PC-3 (cell line): ENCODE results near the gene ZKSCAN2. TPM values are rescaled to one million over a fixed set of nuclear protein-coding genes. Genes with fewer than 3 reads are reported as not detected.

Experiments used
- ATAC-seq: fragments of 200-7000 bp; cut with Tn5 transposase; 2 replicates; pipeline ENCODE4 v1.9.1; 2020; ENCODE audit warnings: mild to moderate bottlenecking, moderate library complexity
- BruUV-seq: library from RNA; stranded (reverse); fragments of 400-500 nt; replicated peaks from 2 replicates; lab custom pipeline; 2021; lab: Mats Ljungman, UMichigan
- CTCF ChIA-PET: fragments of 300-600 bp; sonication (Branson Sonifier 250); formaldehyde crosslinking; loops from one replicate; lab custom pipeline; 2022; ENCODE audit warnings: antibody characterized with exemption; lab: Charles Lee
- POLR2A ChIA-PET: fragments of 300-600 bp; sonication (Branson Sonifier 250); formaldehyde crosslinking; loops from one replicate; lab custom pipeline; 2022; ENCODE audit warnings: antibody characterized with exemption; ENCODE audit not compliant: unreplicated experiment; lab: Charles Lee
- DNase-seq: peaks from one replicate; pipeline ENCODE4 v3.0.0-alpha.2; 2015
- H2AFZ ChIP-seq: fragments of 300-600 bp; sonication (generic); 2 replicates; pipeline ENCODE4 v1.6.0; 2016; ENCODE audit warnings: antibody characterized with exemption, low read length
- H3F3A ChIP-seq: fragments of 300-600 bp; sonication (generic); one replicate; pipeline ENCODE4 v1.6.0; 2017; ENCODE audit warnings: antibody characterized with exemption, low read length, control low read depth, mild to moderate bottlenecking; ENCODE audit not compliant: unreplicated experiment
- H3K27ac ChIP-seq: fragments of 300-600 bp; sonication (generic); 2 replicates; pipeline ENCODE4 v1.5.1; 2016; ENCODE audit warnings: mild to moderate bottlenecking, low read length
- H3K27me3 ChIP-seq: fragments of 300-600 bp; sonication (generic); 2 replicates; pipeline ENCODE4 v1.6.1; 2016; ENCODE audit warnings: low read length, mixed read lengths
- H3K36me3 ChIP-seq: fragments of 300-600 bp; sonication (generic); 2 replicates; pipeline ENCODE4 v1.6.1; 2016; ENCODE audit warnings: low read depth, mixed run types, low read length, mixed read lengths
- H3K4me1 ChIP-seq: fragments of 300-600 bp; sonication (generic); 2 replicates; pipeline ENCODE4 v1.5.1; 2016; ENCODE audit warnings: low read length; ENCODE audit not compliant: insufficient read depth
- H3K4me2 ChIP-seq: fragments of 300-600 bp; sonication (generic); 2 replicates; pipeline ENCODE4 v1.6.0; 2016; ENCODE audit warnings: low read length
- H3K4me3 ChIP-seq: fragments of 300-600 bp; sonication (generic); 2 replicates; pipeline ENCODE4 v1.5.1; 2016; ENCODE audit warnings: mild to moderate bottlenecking, low read length, mixed read lengths
- H3K79me2 ChIP-seq: fragments of 300-600 bp; sonication (generic); 2 replicates; pipeline ENCODE4 v1.6.1; 2017; ENCODE audit warnings: low read length, mixed read lengths
- H3K9ac ChIP-seq: fragments of 300-600 bp; sonication (generic); 2 replicates; pipeline ENCODE4 v1.6.0; 2016; ENCODE audit warnings: mild to moderate bottlenecking, low read length
- H3K9me2 ChIP-seq: fragments of 300-600 bp; sonication (generic); replicated peaks from 2 replicates; pipeline ENCODE4 v1.6.1; 2016; ENCODE audit warnings: mixed run types, low read length, mixed read lengths
- H3K9me3 ChIP-seq: fragments of 300-600 bp; sonication (generic); 2 replicates; pipeline ENCODE4 v1.6.1; 2016; ENCODE audit warnings: low read length, mixed read lengths
- H4K20me1 ChIP-seq: fragments of 300-600 bp; sonication (generic); 2 replicates; pipeline ENCODE4 v1.6.1; 2016; ENCODE audit warnings: low read length, mixed read lengths
- CTCF ChIP-seq: fragments of 300-600 bp; sonication (generic); conservative IDR thresholded peaks from 2 replicates; pipeline ENCODE4 v1.5.1; 2017; ENCODE audit warnings: antibody characterized with exemption, low read depth, mild to moderate bottlenecking, low read length
- EZH2 ChIP-seq: fragments of 300-600 bp; sonication (generic); IDR thresholded peaks from one replicate; pipeline ENCODE4 v1.6.1; 2017; ENCODE audit warnings: antibody characterized with exemption, mild to moderate bottlenecking, low read length; ENCODE audit not compliant: unreplicated experiment
- EZH2phosphoT487 ChIP-seq: fragments of 300-600 bp; sonication (generic); IDR thresholded peaks from 2 replicates; pipeline ENCODE4 v1.6.1; 2018; ENCODE audit warnings: mild to moderate bottlenecking, antibody characterized with exemption, low read length, borderline replicate concordance
- intact Hi-C: fragments of 100-400 bp; cut with micrococcal nuclease; formaldehyde crosslinking; loops from 2 replicates; pipeline ENCODE4 v1.9.0; 2023
- total RNA-seq: library from RNA; depleted of rRNA; stranded (reverse); fragments of >200 nt; gene quantifications from 2 replicates; pipeline ENCODE4 v1.2.3, GENCODE V29; 2014

The ZKSCAN2 gene
- total RNA-seq, 1 experiment from 2014 or later, result 2.6 TPM

DNA sequence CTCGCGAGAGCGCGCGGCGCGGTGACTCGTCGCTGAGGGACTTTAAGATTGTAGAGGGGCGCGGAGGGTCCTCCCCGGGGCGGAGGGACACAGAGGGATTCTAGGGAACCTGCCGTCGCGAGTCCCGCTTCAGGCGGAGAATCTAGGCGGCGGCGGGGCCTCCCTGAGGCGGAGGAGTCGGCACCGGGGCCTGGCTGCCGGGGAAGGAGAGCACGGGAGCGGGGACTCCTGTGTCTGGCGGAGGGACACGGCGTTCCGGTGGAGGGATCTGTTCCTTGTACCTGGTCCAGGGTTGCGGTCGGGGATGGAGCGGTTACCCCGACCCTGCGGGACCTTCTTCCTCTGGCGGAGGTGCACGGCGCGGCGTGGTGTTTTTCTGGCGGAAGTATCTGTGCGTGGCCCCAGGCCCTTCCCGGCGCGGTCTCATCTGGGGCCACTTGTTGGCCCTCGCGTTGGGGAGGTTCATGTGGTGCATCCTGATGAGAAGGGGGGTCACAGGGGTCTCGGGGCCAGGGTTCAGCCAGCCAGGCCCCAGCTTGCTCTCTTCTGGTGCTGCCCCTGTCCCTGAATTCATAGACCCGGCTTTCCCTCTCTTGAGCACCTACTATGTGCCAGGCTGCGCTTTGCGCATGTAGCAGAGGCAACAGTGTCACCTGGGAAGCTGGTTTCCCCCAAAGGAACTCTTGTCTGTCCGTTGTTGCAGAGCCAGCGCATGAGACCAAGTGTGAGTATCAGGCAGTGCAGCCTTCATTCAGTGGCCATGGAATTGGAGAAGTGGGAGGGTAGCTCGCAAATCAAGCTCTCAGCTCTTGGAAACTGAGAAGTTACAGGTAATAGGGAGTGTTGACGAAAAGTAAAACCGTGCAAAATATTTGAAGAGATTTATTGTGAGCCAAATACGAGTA lies 563 bp upstream of the ZKSCAN2 start:
- ATAC-seq (peak; percentile 32), DNase-seq (peak; percentile 63)
- ChIA-PET POLR2A (interaction anchor here (0.6 to 0.7 kb wide), 2 partner anchors 208 to 559 kb away, joined by 3 to 8 read pairs; no protein-coding TSS in a partner anchor), CTCF (no interaction called here)
- peak overlapping the region; percentile 92 for H3K4me2 ChIP-seq
- intact Hi-C loops, result no loop called here
- peak overlapping the region; percentile 96 for H3K9ac ChIP-seq
- H3K27ac ChIP-seq, result peak overlapping the region; percentile 91
- peaks cover 11% of the 10 kb centered on the region; the same call in 1 of the 2 replicates for H4K20me1 ChIP-seq
- H3K4me1 ChIP-seq, result peaks cover 11% of the 10 kb centered on the region
- peaks cover 57% of the 10 kb centered on the region for H3K79me2 ChIP-seq
- H3K4me3 ChIP-seq, result peak overlapping the region; percentile 87
- H3K27me3 ChIP-seq, result no peaks in the 10 kb centered on the region
- no peaks in the 10 kb centered on the region for H3F3A ChIP-seq
- no peaks in the 10 kb centered on the region for H3K36me3 ChIP-seq
- H2AFZ ChIP-seq, result peak overlapping the region; percentile 81
- TSS peak; percentile 54 for BruUV-seq
- no peaks in the 10 kb centered on the region for H3K9me3 ChIP-seq
- TF ChIP-seq EZH2phosphoT487, result no peak
- no peak for TF ChIP-seq EZH2
- TF ChIP-seq CTCF, result no peak
- no peaks in the 10 kb centered on the region for H3K9me2 ChIP-seq

DNA sequence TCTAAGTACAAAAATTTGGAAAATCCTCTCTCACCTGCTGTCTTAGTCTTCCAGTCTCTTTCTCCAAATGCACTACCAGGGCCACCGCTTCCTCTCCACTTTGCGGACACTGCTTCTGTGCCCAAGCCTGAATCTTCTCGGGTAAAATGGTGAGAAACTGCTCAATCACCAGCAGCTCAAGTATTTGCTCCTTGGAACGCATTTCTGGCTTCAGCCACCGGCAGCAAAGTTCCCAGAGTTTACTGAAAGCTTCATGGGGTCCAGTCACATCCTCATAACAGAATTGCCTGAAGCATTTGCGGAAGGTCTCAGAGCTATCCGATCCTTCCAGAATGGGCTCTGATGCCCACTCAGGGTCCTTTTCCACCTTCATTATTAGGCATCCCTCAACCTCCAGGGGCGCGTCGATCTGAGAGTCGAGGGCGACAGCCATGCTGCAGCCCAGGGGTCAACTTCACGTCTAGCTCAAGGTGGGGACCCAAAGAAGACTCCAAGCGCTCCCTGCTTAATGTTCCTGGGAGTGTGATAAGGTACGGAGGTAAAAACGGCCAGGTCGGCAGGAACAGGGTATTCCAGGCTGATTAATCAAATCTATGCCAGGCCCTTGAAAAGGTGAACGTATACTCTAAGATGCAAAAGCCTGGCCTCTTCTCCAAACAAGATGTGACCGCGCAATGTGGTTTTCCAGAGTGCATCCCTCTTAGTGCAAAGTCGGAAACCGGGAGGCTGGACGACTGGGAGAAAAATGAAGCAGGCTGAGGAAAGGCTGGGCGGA lies 763 bp downstream of the ZKSCAN2 start:
- peaks cover 57% of the 10 kb centered on the region for H3K79me2 ChIP-seq
- peak overlapping the region; percentile 96 for H3K9ac ChIP-seq
- peaks cover 11% of the 10 kb centered on the region; the same call in 1 of the 2 replicates for H4K20me1 ChIP-seq
- no peaks in the 10 kb centered on the region for H3F3A ChIP-seq
- intact Hi-C loops, result no loop called here
- H3K4me1 ChIP-seq, result peaks cover 11% of the 10 kb centered on the region
- POLR2A ChIA-PET, result no interaction called here
- CTCF ChIA-PET, result interaction anchor here (0.6 to 0.8 kb wide), 2 partner anchors 31 to 33 kb away, joined by 3 to 4 read pairs; no protein-coding TSS in a partner anchor
- no peaks in the 10 kb centered on the region for H3K36me3 ChIP-seq
- peak overlapping the region; percentile 87 for H3K4me3 ChIP-seq
- peak overlapping the region; percentile 91 for H3K27ac ChIP-seq
- no peaks in the 10 kb centered on the region for H3K27me3 ChIP-seq
- H3K9me2 ChIP-seq, result no peaks in the 10 kb centered on the region
- no peak for TF ChIP-seq EZH2
- TF ChIP-seq CTCF, result no peak
- TF ChIP-seq EZH2phosphoT487, result no peak
- TSS peak; percentile 87 for BruUV-seq
- peak; percentile 13 for ATAC-seq
- DNase-seq, result peak; percentile 4
- no peaks in the 10 kb centered on the region for H3K9me3 ChIP-seq
- peak overlapping the region; percentile 92 for H3K4me2 ChIP-seq
- H2AFZ ChIP-seq, result peak overlapping the region; percentile 69
